Activated CD4-positive, alpha-beta T cell treated with anti-CD3 and anti-CD28 coated beads, Interleukin-2, amount 10 ng/mL, durations not matched to agents 7 days and 5 days (primary cell): ENCODE data around the gene MIER3. TPM values are rescaled to one million over a fixed set of nuclear protein-coding genes. Genes with fewer than 3 reads are reported as not detected.

Experiments
- CTCF ChIA-PET: fragments of 350-600 bp; sonication (Branson Sonifier 250); formaldehyde crosslinking; loops from one replicate; lab custom pipeline; 2021; ENCODE audit warnings: antibody characterized with exemption; lab: Charles Lee
- POLR2A ChIA-PET: fragments of 350-600 bp; sonication (Branson Sonifier 250); formaldehyde crosslinking; loops from one replicate; lab custom pipeline; 2021; ENCODE audit warnings: antibody characterized with exemption; lab: Charles Lee
- DNase-seq: peaks from one replicate; pipeline ENCODE4 v3.0.0-alpha.2; 2020
- H3K27ac Mint-ChIP-seq: one replicate; pipeline ENCODE4 v1.8.0; 2021; ENCODE audit warnings: mild to moderate bottlenecking, moderate library complexity, mixed read lengths
- H3K27me3 Mint-ChIP-seq: one replicate; pipeline ENCODE4 v1.8.0; 2021; ENCODE audit warnings: mixed read lengths
- H3K36me3 Mint-ChIP-seq: one replicate; pipeline ENCODE4 v1.8.0; 2021; ENCODE audit warnings: low read depth, mixed read lengths
- H3K4me1 Mint-ChIP-seq: one replicate; pipeline ENCODE4 v1.8.0; 2021; ENCODE audit warnings: mixed read lengths
- H3K4me3 Mint-ChIP-seq: one replicate; pipeline ENCODE4 v1.8.0; 2021; ENCODE audit warnings: mild to moderate bottlenecking, moderate library complexity, mixed read lengths
- H3K9me3 Mint-ChIP-seq: one replicate; pipeline ENCODE4 v1.8.0; 2021; ENCODE audit warnings: mixed read lengths
- total RNA-seq, 2 experiments: library from RNA; stranded (reverse); gene quantifications; one replicate each; pipeline ENCODE4 v1.2.3, GENCODE V29; 2021

Gene MIER3
- total RNA-seq, 2 experiments from 2014 or later = 22.4 to 23.1 TPM

DNA sequence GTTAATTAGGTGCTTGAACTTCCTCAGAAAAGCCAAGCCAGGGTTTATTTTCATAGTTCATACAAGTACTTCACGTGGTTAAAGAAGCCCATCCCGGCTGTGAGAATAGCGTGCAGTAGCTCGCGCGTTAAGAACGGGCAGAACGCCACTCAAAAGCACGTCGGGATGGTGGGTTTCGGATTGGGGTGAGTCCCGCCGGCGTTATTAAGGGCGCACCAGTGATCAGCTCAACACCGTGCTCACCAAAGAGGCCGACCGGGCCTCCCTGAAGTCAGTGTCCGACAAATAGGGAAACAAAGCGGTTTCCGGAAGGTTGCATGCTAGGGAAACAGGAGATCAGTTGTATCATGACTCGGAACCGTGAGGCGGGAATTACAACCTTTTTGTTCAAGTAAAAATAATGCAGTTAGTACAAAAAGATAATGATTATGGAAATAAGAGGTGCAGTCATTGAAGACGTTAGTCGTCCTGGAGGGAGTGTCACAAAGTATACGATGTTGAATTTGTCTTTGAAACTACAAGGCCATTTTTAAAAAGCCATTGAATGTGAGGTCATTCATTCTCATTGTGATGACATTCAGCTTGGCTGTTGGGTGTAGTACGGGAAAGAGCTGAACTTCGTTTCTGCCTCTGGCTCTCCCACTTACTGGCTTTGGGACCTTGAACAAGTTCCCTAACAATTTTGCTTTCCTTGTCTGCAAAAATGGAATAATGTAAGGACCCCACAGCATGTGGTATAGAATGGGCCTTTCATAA lies 41.5 kb downstream of the MIER3 start:
- CTCF ChIA-PET = interaction anchor here (0.6 to 1.7 kb wide), 8 partner anchors 8 to 303 kb away, joined by 3 to 6 read pairs (median 3); no protein-coding TSS in a partner anchor
- H3K27me3 Mint-ChIP-seq = peaks cover 14% of the 10 kb centered on the region
- peak overlapping the region; percentile 83 for H3K4me3 Mint-ChIP-seq
- POLR2A ChIA-PET = no interaction called here
- H3K9me3 Mint-ChIP-seq = no peaks in the 10 kb centered on the region
- no peaks in the 10 kb centered on the region for H3K36me3 Mint-ChIP-seq
- peak overlapping the region; percentile 86 for H3K27ac Mint-ChIP-seq
- H3K4me1 Mint-ChIP-seq = peaks cover 24% of the 10 kb centered on the region
- no peak for DNase-seq

DNA sequence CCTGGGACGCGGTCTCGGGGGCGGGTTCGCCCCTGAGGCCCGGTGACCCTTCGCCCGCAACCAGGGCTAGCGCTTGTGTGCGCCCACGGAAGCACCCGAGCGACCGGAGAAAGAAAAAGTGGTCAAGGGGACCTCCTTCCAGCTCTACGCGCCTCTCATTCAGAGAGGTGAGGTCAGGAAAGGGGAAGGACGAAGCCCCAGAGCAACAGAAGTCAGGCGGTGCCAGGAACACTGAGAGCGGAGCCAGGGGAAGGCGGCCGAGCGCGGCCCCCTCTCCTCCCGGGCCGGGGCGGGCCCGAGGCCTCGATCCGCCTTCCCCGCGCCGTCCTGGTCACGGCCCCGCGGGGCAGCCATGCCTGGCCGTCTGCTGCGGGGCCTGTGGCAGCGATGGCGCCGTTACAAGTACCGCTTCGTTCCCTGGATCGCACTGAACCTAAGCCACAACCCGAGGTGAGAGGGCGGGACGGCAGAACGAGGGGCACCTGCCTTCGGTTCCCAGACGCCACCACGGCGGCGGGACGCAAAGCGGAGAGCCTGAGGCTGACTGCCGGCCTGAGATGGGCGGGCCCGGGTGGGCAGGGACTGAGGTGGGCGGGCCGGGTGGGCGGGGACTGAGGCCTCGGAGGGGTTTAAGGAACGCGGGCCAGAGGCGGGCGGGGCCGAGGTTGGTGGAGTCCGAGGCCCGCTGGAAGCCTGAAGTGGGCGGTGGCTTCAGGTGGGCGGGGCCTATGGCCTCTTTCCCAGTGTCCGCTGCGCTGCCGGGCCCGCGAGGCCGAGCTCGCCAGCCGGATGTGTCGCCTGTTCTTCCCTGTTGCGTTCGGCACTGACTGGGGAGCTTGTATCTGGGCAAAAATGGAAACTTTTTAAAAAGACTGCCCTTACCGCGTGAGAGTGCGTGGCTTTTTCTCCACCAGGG lies 42.4 kb downstream of the MIER3 start, which contains the start of gene SETD9:
Gene SETD9, plus strand, starts transcription at position 303 of the 916 bp plus-strand sequence. Its CDS starts 50 bp downstream, at position 353.
- POLR2A ChIA-PET = no interaction called here
- Mint-ChIP-seq H3K27ac (peak within 1 kb of the TSS; percentile 89), H3K36me3 (no peaks in the 10 kb centered on the region), H3K9me3 (no peaks in the 10 kb centered on the region), H3K27me3 (peaks cover 14% of the 10 kb centered on the region), H3K4me3 (peak within 1 kb of the TSS; percentile 83), H3K4me1 (peaks cover 24% of the 10 kb centered on the region)
- CTCF ChIA-PET = interaction anchor here (0.6 to 1.4 kb wide), 6 partner anchors 9 to 346 kb away, joined by 3 to 5 read pairs (median 3); no protein-coding TSS in a partner anchor
- peak; percentile 91 for DNase-seq

DNA sequence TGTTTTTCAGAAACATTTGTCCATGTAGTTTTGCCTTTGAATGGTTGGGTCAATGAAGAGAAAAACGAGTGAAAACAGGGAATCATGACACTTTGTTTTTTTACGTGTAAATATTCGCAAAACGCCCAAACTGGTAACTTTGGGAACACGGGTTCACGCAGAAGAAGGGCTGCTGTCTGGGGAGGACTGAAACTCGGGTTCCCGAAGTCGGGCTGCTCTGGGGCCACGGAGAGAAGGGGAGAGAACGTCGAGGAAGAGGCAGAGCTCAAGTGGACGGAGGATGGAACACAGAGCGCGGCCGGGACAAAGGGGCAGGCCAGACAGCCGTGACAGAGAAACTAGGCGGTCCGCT lies 43.0 kb downstream of the MIER3 start:
- DNase-seq = no peak
- no peaks in the 10 kb centered on the region for H3K9me3 Mint-ChIP-seq
- H3K27me3 Mint-ChIP-seq = peaks cover 14% of the 10 kb centered on the region
- H3K27ac Mint-ChIP-seq = peak overlapping the region; percentile 89
- H3K4me3 Mint-ChIP-seq = peak overlapping the region; percentile 83
- ChIA-PET CTCF (interaction anchor here (1.0 kb wide), 1 partner anchor 14 kb away, joined by 3 read pairs; no protein-coding TSS in a partner anchor), POLR2A (no interaction called here)
- no peaks in the 10 kb centered on the region for H3K36me3 Mint-ChIP-seq
- H3K4me1 Mint-ChIP-seq = peaks cover 24% of the 10 kb centered on the region

DNA sequence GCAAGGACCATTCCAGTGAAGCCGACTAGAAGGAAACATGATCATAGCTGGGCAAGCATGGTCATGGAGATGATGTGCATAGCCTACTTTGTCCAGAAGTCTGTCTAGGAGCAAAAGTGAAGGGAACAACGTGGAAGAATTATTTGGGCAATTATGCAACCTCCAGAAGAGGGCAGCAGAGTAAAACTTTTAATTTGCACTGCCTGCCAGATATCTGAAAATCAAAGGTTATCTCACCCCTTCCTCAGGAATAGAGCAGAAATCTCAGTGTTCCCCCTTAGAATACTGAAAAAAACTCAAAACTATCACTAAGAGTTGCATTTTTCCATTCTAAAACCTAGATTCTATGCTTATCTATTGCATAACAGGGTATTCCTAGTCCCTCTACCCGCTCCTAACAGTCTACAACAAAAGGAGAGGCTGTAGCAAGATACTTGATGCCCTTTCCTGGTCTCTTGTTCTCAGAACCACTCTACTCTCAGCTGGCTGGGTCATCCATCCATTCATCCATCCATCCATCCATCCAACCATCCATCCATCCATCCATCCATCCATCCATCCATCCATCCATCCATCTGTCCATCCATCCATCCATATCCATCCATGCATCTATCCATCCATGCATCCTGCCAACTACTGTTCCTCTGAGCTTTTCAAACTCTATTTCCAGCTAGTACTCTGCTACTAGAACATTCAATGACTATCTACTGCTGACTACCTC lies 50.9 kb downstream of the MIER3 start:
- DNase-seq = peak; percentile 55
- Mint-ChIP-seq H3K27ac (no peak overlapping the region), H3K4me1 (no peaks in the 10 kb centered on the region), H3K36me3 (peaks cover 12% of the 10 kb centered on the region), H3K4me3 (no peak overlapping the region), H3K9me3 (no peaks in the 10 kb centered on the region), H3K27me3 (peaks cover 4% of the 10 kb centered on the region)
- ChIA-PET CTCF (interaction anchor here (1.0 to 2.0 kb wide), 8 partner anchors 10 to 636 kb away, joined by 3 to 7 read pairs (median 5); no protein-coding TSS in a partner anchor), POLR2A (no interaction called here)

DNA sequence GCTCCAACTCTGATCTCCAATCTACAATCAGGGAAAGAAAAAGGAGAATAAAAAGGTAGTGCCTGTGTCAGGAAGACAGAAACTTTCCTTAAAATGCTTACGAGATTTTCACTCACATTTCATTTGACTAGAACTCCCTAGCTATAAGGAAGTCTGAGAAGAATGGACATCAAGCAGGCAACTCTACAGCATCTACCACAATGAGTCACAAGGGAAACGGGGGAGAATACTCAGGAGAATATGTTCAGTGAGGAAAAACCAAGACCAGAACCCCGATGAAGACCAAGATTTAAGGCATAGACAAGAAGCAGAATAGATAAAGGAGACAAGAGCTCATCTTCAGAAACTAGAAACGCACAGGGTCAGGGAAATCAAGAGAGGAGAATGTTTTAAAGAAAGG lies 51.5 kb downstream of the MIER3 start:
- Mint-ChIP-seq H3K27ac (no peak overlapping the region), H3K27me3 (peaks cover 4% of the 10 kb centered on the region), H3K9me3 (no peaks in the 10 kb centered on the region), H3K36me3 (peaks cover 16% of the 10 kb centered on the region), H3K4me1 (no peaks in the 10 kb centered on the region), H3K4me3 (no peak overlapping the region)
- ChIA-PET CTCF (interaction anchor here (1.0 to 1.9 kb wide), 5 partner anchors 10 to 329 kb away, joined by 3 to 7 read pairs (median 6); no protein-coding TSS in a partner anchor), POLR2A (no interaction called here)
- no peak for DNase-seq

DNA sequence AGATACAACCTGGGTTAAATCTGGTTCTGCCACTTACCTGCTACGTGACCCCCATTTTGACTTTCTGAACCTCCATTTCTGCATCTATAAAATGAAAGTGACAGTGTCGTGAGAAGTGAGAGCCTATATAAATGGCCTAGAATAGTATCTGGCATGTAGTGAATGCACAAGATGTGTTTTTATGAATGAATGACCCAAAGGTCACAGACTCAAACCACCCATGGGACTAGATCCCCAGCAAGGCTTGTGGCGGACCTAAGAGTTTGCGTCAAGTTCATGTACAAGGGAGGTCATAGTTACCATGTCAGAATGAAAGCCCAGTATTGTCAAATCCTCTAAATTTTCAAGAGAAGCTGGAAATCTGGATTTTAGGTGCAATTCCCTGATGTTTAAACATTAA lies 53.7 kb downstream of the MIER3 start:
- Mint-ChIP-seq H3K9me3 (no peaks in the 10 kb centered on the region), H3K36me3 (peaks cover 33% of the 10 kb centered on the region), H3K27ac (no peak overlapping the region), H3K27me3 (peaks cover 2% of the 10 kb centered on the region), H3K4me3 (no peak overlapping the region), H3K4me1 (peaks cover 5% of the 10 kb centered on the region)
- no peak for DNase-seq
- POLR2A ChIA-PET = no interaction called here
- CTCF ChIA-PET = interaction anchor here (1.1 kb wide), 1 partner anchor 293 kb away, joined by 3 read pairs; no protein-coding TSS in a partner anchor

DNA sequence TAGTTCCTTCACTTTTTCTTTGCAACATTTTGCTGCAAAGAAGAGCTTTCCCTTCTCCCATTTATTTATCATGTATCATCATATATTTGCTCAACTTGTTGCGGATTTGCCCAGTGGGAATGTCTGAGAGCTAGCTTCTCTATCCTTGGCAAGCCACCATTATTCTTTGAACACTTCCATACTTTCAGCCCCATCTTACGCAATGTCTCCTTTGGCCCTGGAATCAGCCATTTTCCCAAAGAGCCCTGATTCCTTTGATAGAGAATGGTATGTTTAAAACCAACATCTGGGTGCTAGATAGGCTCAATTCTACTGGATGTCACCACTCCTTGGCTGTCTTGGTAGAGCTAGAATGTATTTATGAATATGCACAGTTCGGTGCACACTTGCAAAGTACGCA lies 55.2 kb downstream of the MIER3 start:
- H3K27ac Mint-ChIP-seq = no peak overlapping the region
- ChIA-PET CTCF (interaction anchor here (0.9 kb wide), 2 partner anchors 30 to 56 kb away, joined by 3 read pairs; no protein-coding TSS in a partner anchor), POLR2A (no interaction called here)
- H3K4me3 Mint-ChIP-seq = no peak overlapping the region
- H3K9me3 Mint-ChIP-seq = no peaks in the 10 kb centered on the region
- H3K4me1 Mint-ChIP-seq = peaks cover 8% of the 10 kb centered on the region
- peaks cover 44% of the 10 kb centered on the region for H3K36me3 Mint-ChIP-seq
- DNase-seq = no peak
- no peaks in the 10 kb centered on the region for H3K27me3 Mint-ChIP-seq

DNA sequence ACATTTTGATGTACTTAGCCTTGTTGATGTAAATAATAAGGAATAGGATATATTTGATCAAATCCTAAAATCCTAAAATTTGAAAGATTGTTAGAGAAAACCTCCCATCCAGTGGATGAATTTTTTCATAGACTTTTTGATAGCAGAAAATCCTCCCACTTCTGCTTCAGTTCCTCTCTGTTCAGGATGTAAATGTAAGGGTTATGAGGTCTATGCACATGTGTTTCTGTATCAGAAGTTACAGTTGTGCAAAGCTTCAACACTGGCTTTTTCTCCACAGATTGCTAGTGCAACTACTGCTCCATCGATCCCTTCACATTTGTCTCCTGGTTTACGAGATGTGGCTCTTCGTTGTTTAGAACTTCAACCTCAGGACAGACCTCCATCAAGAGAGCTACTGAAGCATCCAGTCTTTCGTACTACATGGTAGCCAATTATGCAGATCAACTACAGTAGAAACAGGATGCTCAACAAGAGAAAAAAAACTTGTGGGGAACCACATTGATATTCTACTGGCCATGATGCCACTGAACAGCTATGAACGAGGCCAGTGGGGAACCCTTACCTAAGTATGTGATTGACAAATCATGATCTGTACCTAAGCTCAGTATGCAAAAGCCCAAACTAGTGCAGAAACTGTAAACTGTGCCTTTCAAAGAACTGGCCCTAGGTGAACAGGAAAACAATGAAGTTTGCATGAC lies 58.5 kb downstream of the MIER3 start:
- no peaks in the 10 kb centered on the region for H3K9me3 Mint-ChIP-seq
- H3K27me3 Mint-ChIP-seq = no peaks in the 10 kb centered on the region
- H3K36me3 Mint-ChIP-seq = peaks cover 77% of the 10 kb centered on the region
- H3K4me1 Mint-ChIP-seq = peaks cover 8% of the 10 kb centered on the region
- H3K27ac Mint-ChIP-seq = no peak overlapping the region
- DNase-seq = no peak
- H3K4me3 Mint-ChIP-seq = no peak overlapping the region
- ChIA-PET POLR2A (no interaction called here), CTCF (interaction anchor here (0.5 to 1.3 kb wide), 2 partner anchors 34 to 45 kb away, joined by 3 to 4 read pairs; no protein-coding TSS in a partner anchor)

DNA sequence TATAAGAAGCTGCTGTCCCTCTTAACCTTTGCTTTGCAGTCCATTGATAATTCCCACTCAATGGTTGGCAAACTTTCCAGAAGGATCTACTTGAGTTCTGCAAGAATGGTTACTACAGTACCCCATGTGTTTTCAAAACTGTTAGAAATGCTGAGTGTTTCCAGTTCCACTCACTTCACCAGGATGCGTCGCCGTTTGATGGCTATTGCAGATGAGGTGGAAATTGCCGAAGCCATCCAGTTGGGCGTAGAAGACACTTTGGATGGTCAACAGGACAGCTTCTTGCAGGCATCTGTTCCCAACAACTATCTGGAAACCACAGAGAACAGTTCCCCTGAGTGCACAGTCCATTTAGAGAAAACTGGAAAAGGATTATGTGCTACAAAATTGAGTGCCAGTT lies 70.4 kb downstream of the MIER3 start:
- Mint-ChIP-seq H3K4me3 (no peak overlapping the region), H3K27ac (no peak overlapping the region), H3K9me3 (no peaks in the 10 kb centered on the region), H3K4me1 (no peaks in the 10 kb centered on the region), H3K36me3 (peaks cover 71% of the 10 kb centered on the region), H3K27me3 (no peaks in the 10 kb centered on the region)
- CTCF ChIA-PET = interaction anchor here (0.6 kb wide), 1 partner anchor 31 kb away, joined by 3 read pairs; no protein-coding TSS in a partner anchor
- no peak for DNase-seq
- POLR2A ChIA-PET = no interaction called here

DNA sequence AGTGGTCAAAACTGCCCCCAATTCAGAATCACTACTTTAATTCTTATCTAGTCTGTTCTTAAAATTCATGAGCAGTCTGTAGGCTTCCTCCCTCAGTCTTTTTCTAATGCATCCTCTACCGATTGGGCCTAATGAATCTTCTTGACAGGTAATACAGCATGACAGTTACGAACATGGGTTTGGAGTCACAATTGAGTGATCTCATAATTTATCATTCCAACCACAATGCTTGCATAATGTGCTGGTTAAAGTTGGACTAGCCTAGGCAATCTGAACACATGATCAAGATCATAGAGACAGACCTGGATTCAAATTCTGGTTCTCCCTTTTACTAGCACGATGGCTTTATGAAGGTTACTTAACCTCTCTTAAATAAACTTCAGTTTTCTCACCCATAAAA lies 75.6 kb downstream of the MIER3 start:
- no peak for DNase-seq
- Mint-ChIP-seq H3K9me3 (no peaks in the 10 kb centered on the region), H3K27ac (no peak overlapping the region), H3K36me3 (peaks cover 75% of the 10 kb centered on the region), H3K4me3 (no peak overlapping the region), H3K27me3 (no peaks in the 10 kb centered on the region), H3K4me1 (peaks cover 8% of the 10 kb centered on the region)
- CTCF ChIA-PET = no interaction called here
- POLR2A ChIA-PET = no interaction called here

DNA sequence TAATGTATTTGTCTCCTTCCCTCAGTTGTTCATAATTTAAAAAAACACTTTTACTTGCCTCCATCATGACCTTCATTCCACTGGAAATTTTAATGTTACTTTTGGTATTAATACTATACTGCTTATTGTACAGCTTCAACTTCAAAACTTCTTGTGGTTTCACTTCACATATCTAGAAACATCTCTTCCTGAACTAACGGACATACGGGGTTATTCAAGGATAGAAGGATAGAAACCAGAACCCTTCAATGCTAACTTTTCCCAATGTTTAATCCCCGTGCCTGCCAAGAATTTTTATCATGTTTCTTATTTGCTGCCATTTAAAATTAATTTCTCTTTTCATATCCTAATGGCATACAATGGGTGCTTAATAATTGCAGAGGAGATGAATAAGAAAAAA lies 78.9 kb downstream of the MIER3 start:
- H3K27ac Mint-ChIP-seq = no peak overlapping the region
- POLR2A ChIA-PET = no interaction called here
- peaks cover 71% of the 10 kb centered on the region for H3K36me3 Mint-ChIP-seq

More for the DNA sequence above, 78.9 kb downstream of the MIER3 start:
- H3K27me3 Mint-ChIP-seq = no peaks in the 10 kb centered on the region
- H3K9me3 Mint-ChIP-seq = no peaks in the 10 kb centered on the region
- H3K4me3 Mint-ChIP-seq = no peak overlapping the region
- no peak for DNase-seq
- H3K4me1 Mint-ChIP-seq = peaks cover 8% of the 10 kb centered on the region
- CTCF ChIA-PET = no interaction called here
